GM12872 (cell line): Measurements from ENCODE around the gene NDEL1.

ENCODE experiments used
- TF ChIP-seq, protein P1 (sequence below): IDR thresholded peaks from 3 replicates; pipeline ENCODE4 v1.5.1; 2011; ENCODE audit warnings: low read depth, mild to moderate bottlenecking, low read length, moderate library complexity; ENCODE audit not compliant: insufficient read depth

The NDEL1 gene

DNA sequence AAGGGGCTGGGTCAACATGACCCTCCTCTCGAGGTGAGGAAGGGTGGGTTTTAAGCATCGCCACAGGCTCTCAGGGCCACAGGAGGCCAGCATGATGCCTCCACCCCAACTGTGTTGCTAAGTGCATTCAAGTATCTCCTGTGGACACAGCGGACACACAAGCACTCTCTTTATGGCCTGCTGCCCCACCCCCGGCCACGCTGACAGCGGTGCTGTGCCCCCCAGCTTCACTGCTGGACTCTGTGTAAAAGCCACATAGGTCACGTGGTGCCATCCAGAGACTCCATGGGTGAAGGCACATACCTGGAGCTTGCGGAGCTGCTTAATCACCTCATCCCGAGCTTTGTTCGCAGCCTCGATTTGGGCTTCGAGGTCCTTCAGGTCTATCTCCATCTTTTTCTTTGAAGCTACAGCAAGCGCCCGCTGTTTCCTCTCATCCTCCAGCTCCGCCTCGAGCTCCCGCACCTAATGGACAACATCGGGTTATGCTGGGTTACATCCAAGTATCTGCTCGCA lies 51.5 kb downstream of the NDEL1 start:
- TF ChIP-seq, protein P1, sequence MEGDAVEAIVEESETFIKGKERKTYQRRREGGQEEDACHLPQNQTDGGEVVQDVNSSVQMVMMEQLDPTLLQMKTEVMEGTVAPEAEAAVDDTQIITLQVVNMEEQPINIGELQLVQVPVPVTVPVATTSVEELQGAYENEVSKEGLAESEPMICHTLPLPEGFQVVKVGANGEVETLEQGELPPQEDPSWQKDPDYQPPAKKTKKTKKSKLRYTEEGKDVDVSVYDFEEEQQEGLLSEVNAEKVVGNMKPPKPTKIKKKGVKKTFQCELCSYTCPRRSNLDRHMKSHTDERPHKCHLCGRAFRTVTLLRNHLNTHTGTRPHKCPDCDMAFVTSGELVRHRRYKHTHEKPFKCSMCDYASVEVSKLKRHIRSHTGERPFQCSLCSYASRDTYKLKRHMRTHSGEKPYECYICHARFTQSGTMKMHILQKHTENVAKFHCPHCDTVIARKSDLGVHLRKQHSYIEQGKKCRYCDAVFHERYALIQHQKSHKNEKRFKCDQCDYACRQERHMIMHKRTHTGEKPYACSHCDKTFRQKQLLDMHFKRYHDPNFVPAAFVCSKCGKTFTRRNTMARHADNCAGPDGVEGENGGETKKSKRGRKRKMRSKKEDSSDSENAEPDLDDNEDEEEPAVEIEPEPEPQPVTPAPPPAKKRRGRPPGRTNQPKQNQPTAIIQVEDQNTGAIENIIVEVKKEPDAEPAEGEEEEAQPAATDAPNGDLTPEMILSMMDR = no peak

DNA sequence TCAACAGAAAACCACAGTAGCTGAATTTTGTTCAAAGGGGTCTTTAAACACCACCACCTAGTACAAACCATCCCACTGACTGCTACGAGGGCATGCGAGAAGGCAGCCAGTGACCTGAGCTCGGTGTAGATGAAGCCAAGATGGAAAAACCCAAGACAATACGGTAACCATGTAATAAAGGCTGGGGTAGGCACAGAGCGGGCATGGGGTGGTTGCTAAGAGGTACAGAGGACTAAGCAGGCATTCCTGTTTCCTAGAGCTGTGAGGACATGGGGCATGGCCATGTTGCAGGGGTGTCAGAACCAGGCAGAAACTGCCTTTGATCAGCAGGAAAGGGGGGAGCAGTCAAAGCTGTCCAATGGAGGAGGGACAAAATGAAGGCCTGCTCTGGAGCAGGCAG lies 52.1 kb downstream of the NDEL1 start:
- TF ChIP-seq, protein P1 = no peak

DNA sequence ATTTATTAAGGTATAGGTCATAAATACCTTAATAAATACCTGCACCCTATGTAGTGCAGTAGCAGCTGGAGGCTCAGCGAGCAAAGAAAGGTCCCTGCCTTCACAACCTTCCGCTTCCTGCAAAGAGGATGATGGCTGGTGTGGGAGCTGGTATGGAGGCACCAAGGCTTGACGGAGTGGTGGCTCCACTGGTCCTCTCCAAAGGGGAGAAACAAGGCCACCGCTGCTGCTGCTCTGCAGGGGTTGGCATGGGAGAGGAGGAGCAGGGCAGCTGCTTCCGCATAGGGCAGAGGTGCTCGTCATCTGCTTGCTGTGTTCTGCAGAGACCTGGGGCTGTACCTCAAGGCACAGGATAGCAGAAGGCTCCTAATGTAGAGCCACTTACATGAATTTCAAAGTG lies 52.8 kb downstream of the NDEL1 start:
- TF ChIP-seq, protein P1 = no peak

DNA sequence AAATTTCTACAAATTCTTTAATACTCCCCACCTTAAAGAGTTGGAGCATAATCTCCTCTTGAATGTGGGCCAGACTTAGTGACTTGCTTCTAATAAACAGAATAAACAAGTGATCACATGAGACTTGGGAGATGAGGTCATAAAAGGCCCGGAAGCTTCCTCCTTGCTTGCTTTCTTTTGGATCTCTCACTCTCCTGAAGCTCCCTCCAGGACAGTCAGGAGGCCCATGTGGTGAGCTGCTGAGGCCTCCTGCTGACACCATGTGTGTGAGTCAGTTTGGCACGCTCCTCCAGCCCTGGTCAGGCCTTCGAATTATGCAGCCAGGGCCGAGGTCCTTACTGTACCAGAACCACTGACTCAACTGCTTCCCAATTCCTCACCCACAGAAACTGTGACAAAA lies 53.2 kb downstream of the NDEL1 start:
- TF ChIP-seq, protein P1 = no peak

DNA sequence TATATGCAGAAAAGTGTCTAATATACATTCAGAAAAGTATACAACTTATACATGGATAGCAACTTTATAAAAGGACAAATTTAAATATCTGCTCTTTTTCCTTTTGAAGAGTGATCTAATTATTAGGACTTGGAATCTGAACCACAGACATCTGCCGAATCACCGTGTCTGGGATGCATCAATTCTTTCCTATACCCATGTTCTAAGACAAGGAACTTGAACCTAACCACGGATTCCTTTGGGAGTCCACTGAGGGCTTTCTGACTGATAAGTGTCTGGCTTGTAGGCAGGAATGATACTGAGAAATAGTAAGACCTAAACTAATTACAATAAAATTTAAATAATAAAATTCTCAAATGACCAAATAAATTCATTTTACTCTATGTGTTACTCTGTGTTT lies 54.2 kb downstream of the NDEL1 start:
- TF ChIP-seq, protein P1 = no peak

DNA sequence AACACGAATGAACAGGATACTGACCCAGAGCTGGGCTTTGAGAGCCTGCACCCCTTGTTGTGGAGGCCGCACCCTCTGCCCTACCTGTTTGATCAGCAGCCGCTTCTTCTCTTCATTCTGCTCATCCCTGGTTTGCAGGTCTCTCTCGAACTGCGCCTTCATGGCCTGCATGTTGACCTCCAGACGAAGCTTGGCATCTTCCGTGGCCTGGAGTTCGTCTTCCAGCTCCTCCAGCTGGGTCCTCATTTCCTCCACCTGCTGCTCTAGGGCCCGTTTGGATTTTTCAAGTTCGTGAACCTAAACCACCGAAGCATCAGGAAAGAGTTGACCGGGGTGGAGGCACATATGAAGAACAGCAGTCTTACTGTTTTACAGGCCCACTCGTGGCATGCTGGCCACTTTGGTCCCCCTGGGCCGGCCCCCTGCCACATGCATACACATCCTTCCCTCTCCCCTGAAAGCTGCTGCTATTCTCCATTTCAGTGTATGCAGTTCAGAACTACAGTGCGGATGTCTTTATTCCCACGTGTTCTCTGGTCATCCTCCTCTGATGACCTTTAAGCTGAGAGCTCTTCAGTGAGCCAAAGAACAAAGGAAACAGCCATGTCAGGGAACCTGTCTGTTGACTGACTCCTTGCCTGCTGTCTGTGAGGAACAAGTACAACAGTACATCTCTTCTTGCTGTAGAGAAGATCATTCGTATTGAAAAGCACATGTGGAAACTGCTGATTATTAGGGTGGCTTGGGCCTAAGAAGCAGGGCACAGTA lies 54.8 kb downstream of the NDEL1 start:
- TF ChIP-seq, protein P1 = no peak

DNA sequence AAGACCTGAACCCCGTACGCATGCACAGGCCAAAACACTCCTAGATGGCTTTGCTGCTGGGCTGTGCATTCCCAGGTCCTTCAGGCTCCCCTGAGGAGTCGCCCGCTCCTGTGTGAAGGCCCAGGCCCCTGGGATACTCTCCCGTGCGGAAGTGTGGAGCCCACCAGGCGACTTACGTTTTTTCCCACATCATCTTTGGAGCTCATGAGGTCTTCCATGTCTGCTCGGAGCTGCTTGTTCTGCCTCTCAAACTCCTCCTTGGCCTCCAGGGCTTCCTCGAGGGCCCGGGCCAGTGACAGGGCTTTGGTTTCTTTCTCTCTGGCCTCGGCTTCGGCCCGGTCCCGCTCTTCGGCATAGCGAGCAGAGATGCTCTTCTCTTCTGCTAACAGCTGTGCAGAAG lies 56.4 kb downstream of the NDEL1 start:
- TF ChIP-seq, protein P1 = no peak
